ENCODE results near the gene FHOD1.
A peak's percentile ranks its signal among the peaks of the same experiment; 100 is the strongest.

- TF ChIP-seq CTCF (conservative IDR thresholded peaks at IDR 0.05; ENCODE audit: low read depth, low read length), result peak; percentile 43
- TF ChIP-seq EZH2 (IDR thresholded peaks at IDR 0.05; ENCODE audit: low read length, unreplicated experiment), result no peak
- no peak for TF ChIP-seq EZH2phosphoT487 (IDR thresholded peaks at IDR 0.05; ENCODE audit: borderline replicate concordance, low read length)
Measured at GRCh38 chr16:67246081-67246755, 1.1 kb downstream of the FHOD1 start.
